GM19455 (cell line): ENCODE measurements around the gene ADCY9.
"Not testable (repeated sequence)": the region's sequence is repeated elsewhere in the genome, so short reads cannot be mapped to it uniquely, and the experiment has no call there.

ENCODE experiments used
- ATAC-seq: cut with Tn5 transposase; IDR thresholded peaks from one replicate; pipeline ENCODE4 v1.9.1; 2021; ENCODE audit not compliant: unreplicated experiment

ADCY9 gene

DNA sequence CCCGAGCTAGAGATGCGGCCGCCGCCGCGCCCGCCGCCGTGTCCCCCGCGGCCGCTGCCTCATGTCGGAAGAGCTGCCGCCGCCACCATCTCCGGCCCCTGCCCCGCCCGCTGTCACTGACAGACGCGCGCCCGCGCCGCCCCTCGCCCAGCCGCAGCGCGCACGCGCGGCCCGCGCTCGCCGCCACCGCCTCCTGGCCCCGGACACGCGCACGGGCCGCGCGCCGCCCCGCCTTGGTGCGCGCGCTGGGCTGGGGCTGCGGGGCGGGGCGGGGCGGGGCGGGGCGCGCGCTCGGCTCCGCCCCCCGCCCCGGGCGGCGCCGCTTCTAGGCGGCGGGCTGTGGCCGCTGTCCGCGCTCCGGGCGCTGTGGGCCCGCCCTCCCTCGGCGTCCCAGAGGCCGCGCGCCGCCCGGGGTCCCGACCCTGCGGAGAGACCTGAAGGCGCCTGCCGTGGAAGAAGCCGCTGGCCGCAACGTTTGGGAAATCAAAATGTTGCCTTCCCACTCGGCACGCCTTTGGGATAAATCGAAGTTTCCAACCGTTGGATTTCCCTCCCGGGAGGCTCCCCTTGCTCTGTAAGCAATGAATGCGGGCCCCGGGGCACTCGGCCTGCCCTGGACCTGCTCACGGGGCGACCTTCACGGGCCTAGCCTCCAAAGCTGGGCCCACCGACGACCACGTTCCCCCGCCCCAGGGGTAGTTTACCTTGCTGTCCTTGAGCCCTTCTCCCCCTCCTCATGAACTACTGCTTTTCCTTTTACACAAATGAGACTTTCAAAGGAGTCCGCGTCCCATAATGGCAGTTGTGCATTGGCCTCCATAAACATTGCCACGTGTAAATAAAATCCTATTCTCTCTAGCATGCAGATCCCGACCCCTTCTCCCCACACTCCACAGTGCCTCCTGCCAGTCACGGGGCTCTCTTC, at the start of gene ADCY9:
TSS of gene ADCY9 (minus strand) at position 118 of the 925 bp plus-strand sequence. CDS start 1,000 bp downstream, outside the sequence.
- no peak for ATAC-seq

GRCh38 chr16:4160658-4161430, 44.6 kb upstream of the ADCY9 start:
- no peak for ATAC-seq

DNA sequence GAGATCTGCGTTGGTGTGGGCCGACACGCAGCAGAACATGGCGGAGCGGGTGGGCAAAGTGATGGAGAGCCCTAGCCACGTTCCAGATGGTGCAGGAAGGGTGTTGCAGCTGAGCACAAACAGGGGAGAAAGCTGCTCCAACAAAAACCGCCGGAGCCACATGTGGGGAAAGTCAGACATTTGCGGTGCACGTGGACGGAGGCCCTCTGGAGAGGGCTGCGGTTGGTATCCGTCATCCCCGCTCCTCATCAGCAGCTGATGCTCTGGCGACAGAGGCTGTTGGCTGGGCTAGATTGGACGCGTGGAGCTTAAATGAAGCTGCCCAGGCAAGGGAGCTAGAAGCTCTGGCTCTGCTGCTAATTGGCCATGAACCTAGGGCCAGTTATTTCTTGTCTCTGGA, 43.5 kb upstream of the ADCY9 start:
- ATAC-seq: no peak

DNA sequence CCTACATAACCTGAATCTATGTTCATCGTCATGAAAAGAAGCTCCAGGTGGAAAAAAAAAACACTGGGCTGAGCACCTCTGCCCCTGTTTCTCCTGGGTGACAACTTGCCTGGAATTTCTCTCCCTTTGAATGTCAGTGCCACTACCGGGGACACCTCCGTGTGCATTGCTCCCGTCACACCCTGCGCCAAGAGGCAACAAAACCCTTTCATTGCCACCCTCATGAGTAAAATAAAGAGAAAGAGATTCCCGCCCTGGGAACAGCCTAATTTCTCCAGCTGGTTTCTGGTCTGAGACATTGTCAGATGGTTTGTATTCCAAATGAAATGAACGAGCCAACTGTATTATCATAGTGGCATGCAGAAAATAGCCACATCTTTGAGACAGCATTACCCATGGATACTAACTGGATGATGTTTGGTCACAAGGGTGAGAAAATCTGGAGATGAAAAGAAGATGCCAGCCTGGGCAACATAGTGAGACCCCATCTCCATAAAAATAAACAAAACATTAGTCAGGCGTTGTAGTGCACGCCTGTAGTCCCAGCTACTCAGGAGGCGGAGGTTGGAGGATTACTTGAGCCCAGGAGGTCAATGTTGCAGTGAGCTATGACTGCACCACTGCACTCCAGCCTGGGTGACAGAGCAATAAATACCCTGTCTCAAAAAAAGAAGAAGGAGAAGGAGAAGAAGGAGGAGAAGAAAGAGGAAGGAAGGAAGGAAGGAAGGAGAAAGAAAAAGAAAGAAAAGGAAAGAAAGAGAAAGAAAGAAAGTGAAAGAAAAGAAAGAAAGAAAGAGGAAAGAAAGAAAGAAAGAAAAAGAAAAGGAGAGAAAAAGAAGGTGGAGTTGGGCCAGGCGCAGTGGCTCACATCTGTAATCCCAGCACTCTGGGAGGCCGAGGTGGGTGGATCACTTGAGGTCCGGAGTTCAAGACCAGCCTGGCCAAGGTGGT, 42.2 kb upstream of the ADCY9 start:
- no peak for ATAC-seq

DNA sequence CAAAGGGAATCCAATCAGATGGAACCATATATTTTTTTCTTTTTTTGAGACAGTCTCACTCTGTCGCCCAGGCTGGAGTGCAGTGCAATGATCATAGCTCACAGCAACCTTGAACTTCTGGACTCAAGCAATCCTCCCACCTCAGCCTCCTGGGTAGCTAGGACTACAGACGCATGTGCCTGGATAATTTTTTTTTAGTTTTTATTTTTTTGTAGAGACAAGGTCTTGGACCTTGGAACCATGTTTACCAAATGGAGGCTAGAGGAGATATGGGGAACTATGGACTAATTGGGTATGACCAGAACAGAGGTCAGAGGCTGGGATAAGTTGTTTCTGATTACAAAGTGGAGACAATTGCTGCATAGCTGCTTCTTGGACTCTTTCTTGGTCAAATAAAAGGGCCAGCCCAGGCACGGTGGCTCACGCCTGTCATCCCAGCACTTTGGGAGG, 41.2 kb upstream of the ADCY9 start:
- ATAC-seq: no peak

DNA sequence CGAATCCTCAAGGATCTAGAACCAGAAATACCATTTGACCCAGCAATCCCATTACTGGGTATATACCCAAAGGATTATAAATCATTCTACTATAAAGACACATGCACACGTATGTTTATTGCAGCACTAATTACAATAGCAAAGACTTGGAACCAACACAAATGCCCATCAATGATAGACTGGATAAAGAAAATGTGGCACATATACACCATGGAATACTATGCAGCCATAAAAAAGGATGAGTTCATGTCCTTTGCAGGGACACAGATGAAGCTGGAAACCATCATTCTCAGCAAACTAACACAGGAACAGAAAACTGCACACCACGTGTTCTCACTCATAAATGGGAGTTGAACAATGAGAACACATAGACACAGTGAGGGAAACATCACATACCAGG, 40.3 kb upstream of the ADCY9 start:
- not testable (repeated sequence) for ATAC-seq

DNA sequence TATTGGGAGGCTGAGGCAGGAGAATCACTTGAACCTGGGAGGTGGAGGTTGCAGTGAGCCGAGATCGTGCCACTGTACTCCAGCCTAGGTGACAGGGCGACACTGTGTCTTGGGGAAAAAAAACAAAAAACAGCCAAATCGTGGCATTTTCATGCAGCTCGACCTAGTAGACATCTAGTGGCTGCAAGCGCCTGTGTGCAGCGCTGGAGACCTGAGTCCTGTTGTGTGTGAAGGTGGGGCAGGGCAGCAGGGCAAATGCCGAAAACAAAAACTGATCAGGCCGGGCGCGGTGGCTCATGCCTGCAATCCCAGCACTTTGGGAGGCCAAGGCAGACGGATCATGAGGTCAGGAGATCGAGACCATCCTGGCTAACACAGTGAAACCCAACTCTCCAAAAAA, 37.1 kb upstream of the ADCY9 start:
- ATAC-seq: not testable (repeated sequence)

DNA sequence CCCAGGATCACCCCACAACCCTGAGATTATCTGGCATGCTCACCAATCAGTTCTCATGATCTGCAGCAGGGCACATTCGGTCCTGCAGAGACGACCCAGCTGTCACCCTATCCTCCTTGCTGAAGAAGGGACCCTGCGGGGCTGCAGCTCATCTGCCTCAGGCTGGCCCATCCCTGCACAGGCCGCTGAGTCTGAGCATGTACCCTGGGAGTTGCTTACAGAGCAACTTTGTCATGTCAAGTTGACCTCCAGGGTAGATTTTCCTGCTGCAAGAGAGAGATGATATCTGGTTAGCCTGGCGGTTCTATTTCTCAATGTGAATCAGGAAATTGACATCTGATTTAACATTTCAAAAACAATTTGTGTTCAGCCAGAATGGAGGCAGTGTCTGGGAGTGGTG, 36.0 kb upstream of the ADCY9 start:
- ATAC-seq: no peak

- ATAC-seq: no peak
Measured at GRCh38 chr16:4147236-4147635, 31.0 kb upstream of the ADCY9 start.

- no peak for ATAC-seq
Measured at GRCh38 chr16:4142268-4142667, 26.0 kb upstream of the ADCY9 start.

DNA sequence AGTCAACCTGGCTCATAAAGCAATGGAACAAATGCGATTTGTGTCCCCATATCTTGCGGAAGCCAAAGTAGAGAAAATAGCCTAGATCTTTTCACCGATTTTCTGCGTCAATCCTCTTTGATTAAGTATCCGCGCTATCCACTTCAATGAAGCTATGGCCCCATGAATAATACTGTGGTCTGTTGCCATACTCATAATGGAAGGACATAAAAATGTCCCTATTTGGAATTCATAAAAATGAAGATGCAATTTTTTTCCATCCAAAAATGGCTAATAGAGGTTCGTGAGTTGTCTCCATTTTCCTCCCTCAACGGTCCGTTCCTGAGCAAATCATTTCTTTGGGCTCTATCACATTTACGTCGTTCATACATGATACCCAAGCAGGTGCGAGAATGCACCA, 25.4 kb upstream of the ADCY9 start:
- no peak for ATAC-seq

DNA sequence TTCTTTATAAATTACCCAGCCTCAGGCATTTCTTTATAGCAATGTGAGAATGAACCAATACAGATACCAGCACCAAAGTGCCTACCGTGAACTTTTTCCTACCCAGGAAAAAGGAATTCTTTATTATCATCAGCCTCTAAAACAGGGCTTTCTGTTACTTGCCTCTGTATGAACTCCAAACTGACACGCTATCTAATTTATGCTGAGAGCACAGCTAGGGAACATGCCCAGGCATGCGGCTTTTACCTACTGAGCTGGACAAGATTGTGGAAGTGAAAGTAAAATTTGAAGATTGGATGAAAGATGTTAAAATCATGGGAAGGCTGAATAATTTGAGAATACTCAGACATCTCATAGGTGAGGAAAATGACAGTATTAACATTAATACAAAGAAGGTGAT, 24.4 kb upstream of the ADCY9 start:
- no peak for ATAC-seq

GRCh38 chr16:4139968-4140367, 23.7 kb upstream of the ADCY9 start:
- no peak for ATAC-seq

- no peak for ATAC-seq
Measured at GRCh38 chr16:4138713-4139112, 22.5 kb upstream of the ADCY9 start.

DNA sequence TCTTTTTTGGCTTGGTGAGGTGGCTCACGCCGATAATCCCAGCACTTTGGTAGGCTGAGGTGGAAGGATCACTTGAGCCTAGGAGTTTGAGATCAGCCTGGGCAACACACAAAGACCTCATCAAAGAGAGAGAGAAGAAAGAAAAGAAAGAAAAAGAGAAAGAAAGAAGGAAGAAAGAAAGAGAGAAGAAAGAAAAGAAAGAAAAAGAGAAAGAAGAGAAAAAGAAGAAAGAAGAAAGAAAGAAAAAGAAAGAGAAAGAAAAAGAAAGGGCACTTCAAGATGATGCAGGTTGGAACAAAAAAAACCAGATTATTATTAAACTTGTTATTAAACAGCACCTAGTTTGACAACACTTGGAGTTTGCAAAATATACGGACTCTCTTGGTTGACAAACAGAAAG, 21.2 kb upstream of the ADCY9 start:
- ATAC-seq: no peak

DNA sequence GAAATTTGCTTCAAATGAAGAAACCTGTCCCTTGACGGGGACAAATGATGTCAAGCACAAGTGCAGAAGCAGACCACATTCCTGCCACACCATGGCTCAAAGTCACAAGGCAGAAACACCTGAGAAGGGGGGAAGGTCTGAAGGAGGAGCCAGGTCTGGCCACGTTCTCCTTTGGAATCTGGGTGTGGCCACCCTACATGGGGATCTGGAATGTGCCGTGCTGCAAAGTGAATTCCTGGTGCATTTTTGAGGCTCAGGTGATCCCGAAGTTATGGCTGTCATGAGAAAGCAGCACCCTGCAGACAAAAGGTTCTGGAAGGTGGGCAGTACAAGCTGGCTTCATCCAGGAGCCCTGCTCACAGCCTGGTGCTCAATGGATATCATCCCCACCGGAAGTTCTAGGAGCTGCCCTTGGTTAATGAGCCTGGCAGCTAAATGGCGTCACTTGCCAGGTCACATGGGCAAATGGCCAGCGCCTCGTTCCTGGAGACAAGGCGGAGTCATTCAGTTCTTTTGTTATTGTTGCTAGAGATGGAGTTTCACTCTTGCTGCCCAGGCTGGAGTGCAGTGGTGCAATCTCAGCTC, 20.1 kb upstream of the ADCY9 start:
- no peak for ATAC-seq

- ATAC-seq: no peak
Measured at GRCh38 chr16:4135537-4135936, 19.3 kb upstream of the ADCY9 start.

DNA sequence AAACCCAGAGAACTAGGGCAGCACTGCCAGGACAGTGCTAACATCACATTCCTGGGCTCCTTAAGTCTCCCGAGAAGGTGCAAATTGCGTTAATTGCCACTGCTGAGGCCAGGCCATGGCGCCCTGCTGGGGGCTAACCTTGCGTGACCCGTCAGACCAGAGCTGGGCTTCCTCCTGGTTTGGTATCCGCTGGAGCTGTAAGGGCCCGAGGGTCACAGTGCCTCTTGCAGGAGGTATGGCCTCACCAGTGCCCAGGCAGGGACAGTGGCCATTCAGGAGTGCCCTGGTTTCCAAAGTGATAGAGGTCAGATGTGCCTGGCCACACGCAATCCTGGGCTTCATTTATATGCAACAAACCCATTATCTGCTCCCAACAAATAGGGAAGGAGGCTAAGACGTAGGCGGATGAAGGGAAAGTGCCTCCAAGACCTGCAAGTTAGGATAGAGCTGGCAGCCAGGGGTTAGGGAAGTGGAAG, 17.7 kb upstream of the ADCY9 start:
- no peak for ATAC-seq

DNA sequence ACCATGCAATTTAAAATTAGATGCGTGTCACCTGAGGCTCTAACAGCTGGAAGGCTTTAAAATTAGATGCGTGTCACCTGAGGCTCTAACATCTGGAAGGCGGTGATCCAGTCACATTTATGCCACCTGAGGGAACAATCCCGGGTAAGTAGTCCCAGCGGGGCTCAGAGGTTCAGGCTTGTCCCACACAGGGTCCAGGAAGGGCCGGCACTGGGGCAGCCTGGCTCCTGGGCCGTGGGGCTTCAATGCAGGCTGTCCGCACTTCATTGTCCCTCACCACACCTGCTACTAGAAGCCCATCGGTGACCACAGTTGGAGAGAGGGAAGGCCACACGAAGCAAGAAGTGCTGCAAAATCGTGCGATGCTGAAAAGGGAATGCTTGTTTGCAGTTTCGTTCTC, 15.4 kb upstream of the ADCY9 start:
- ATAC-seq: no peak

DNA sequence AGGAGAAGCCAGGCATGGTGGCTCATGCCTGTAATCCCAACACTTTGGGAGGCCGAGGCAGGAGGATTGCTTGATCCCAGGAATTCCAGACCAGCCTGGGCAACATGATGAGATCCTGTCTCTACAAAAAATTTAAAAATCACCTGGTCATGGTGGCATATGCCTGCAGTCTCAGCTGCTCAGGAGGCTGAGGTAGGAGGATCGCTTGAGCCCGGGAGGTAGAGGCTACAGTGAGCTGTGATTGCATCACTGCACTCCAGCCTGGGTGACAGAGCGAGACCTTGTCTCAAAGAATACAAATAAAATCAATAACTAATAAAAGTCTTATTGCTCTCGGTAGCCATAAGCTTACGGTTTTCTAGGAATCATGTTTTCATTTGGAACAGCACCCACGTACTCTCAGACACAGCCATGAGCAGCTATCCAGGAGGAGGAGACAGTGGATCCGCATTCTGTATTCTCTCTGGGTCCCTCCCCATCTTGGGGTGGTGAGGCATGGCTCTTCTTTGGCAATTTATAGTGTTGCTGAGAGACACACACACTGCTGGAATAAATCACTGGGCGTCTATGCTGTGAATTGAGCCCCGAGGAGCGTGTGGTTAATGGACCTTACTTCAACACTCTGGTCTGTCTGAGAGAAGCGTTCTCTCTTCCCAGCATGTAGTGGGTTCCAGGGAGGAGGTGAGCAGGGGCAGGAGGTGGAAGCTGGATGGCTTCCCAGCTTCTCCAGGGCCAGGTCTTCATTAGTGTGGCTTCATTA, 8.5 kb upstream of the ADCY9 start:
- no peak for ATAC-seq
